Endometrium (tissue), 2 donors: ENCODE data around the gene FNTB.

ENCODE experiments used
- FAIRE-seq: peaks from 2 replicates; lab custom pipeline; 2012; peaks lifted over from hg19 to GRCh38; lab: Jason Lieb, UNC
- donor health status: control.
- donor health status: control.

Gene FNTB

DNA sequence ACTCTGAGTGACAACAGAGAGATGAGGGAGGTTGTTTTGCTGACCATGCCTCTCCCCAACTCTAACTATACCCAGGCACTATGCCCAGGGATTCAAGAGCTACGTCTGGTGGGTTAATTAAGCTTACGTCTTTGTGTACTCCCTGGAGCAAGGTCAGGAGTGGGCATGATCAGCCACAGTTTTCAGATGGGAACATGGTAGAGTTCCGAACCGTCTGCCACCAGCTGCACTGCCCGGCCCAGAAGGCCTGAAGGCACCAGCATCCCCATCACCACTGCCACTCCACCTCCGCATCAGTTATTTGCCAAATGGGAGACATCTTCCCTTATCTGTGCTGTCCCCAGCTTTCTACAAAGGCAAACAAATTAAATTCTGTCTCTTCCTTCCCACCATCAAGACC is 33.0 kb upstream of the FNTB start:
- no peak for FAIRE-seq

GRCh38 chr14:64954491-64955240 is 32.0 kb upstream of the FNTB start:
- no peak for FAIRE-seq

- no peak for FAIRE-seq
Observed at GRCh38 chr14:64955297-64955696, 31.4 kb upstream of the FNTB start.

- FAIRE-seq: no peak
Observed at GRCh38 chr14:64956697-64957406, 29.8 kb upstream of the FNTB start.

GRCh38 chr14:64958201-64958600 is 28.5 kb upstream of the FNTB start:
- no peak for FAIRE-seq

- no peak for FAIRE-seq
Observed at GRCh38 chr14:64958743-64959142, 28.0 kb upstream of the FNTB start.

GRCh38 chr14:64960762-64961276 is 25.9 kb upstream of the FNTB start:
- no peak for FAIRE-seq

DNA sequence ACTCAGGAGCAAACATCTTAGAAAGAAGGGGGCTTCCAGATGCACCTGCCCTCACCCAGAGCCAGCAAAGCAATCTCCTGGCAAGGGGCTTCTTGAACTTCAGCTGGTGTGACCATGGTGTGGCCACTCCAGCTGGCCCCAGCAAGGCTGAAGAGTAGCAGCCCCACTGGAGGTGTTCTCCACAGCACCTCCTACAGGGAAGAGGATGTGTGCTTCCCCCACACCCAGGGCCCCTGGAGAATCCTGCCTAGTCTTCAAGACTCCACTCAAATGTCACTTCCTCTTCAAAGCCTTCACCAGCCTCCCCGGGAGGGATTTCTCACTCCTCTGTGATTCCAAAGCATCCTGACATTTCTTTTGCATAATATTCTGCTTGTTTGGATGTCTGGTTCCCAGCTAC is 23.1 kb upstream of the FNTB start:
- no peak for FAIRE-seq

DNA sequence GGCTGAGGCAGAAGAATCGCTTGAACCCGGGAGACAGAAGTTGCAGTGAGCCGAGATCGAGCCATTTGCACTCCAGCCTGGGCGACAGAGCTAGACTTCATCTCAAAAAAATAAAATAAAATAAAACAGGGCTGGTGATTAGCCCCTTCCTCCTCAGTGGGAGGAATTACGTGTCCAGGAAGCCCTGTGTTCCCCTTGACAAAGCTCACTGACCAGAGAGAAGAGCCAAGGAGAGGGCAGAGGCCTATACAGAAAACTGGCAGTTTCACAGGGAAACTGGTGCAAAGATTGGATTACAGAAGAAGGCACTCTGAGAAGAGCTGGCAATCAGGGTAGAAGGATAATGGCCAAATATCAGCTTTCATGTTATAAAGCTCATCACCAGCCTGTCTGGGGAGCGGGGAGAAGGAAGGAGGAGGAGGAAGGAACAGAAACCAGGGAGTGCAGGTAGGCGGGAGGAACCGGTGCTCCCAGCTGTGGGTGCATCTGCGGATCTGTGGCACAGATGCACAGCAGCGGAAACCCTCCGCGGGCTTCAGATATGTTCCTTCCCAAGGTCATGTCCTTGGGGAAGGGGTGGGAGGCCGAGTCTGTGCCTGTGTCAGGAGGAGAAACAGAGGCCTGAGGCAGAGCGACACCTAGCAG is 21.2 kb upstream of the FNTB start:
- no peak for FAIRE-seq

- FAIRE-seq: no peak
Observed at GRCh38 chr14:64966976-64967375, 19.7 kb upstream of the FNTB start.

- no peak for FAIRE-seq
Observed at GRCh38 chr14:64968167-64968566, 18.5 kb upstream of the FNTB start.

- no peak for FAIRE-seq
Observed at GRCh38 chr14:64968651-64969050, 18.0 kb upstream of the FNTB start.

GRCh38 chr14:64970041-64970440 is 16.7 kb upstream of the FNTB start:
- no peak for FAIRE-seq

DNA sequence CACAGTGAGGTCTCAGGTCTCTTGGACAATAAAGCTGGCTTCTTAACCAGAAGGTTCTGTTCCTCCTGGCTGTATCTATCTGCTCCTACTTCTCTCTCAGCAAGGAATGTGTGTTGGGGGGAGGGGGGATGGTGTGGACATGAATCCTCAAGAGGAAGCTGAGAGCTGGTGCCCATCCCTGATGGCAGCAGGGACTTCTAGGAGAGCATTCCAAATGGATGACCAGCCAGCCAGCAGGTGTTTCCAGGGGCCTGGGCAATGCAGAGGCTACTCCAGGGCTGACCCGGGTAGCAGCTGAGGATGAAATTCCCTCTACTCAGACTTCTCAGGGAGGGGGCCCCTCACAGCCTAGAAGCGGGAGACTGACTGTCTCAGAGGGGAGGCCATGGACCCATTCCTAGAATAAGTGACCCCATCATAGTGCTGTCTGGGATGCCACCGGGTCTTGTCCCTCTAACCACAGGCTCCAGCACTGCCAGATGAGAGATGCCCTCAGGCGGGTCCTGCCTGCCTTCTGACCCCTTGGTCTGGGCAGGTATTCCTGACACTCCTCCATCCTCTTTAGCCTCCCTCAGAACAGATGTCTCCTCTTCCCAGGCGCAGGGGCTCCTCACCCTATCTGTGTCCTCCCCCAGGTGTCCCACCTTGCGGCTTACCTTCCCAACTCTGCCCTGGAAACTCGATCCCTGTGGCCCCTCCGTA is 15.8 kb upstream of the FNTB start:
- no peak for FAIRE-seq

DNA sequence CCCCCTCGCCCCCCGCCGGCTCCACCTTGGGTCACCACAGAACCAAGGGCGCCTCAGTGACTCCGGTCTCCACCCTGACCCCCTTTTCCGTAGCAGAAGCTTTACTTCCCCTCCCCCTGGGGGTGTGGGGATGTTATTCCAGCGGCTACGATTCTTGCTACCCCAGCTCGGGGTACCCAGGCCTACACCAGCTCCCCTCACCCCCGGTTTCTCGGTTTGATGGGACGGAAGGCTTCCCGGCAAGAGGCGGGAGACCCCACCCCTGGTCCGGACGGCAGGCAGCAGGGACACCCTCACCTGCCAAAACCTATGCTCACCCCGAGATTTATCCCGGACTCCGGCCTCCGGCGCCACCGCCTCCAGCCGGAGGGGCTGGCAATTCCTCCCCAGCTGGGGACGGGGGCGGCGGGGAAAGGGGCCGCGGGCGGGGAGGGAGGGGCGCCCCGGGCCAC is 15.2 kb upstream of the FNTB start:
- no peak for FAIRE-seq

DNA sequence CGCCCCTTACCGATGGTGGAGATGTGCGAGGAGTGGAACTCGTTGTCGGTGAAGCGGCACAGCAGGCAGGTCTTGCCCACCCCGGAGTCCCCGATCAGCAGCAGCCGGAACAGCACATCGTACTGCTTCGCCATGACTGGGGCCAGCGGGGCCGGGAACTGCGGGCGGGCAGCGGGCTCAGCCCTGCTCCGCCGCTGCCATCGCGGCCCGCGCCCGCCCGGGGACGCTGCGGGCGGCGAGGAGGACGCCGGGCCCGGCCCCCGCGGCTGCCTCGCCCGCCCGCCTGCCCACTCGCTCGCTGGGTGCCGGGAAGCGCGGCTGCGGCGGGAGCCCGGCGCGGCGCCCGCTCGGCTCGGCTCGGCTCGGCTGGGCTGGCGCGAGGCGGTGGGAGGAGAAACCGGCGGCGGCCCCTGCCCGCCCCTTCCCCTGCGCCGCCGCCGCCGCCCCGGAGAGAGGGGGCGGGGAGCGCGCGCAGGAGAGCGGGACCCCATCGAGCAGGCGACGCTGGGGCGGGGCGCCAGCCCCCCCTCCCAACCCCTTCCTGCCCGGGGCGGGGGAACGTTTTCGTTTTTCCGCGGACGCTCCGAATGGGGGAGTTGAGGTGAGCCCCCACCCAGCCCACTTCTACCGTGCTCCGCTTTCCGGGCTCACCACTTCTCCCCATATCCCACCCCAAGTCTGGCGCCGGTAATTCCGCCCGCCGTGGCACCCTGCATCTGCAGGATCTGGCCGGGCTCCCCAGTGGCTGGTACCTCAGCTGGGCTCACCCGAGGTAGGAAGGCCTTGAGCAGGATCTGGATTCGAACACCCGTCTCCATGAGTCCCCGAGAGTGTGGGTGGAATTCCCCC is 14.5 kb upstream of the FNTB start, which contains the start of gene RAB15:
Gene RAB15 (minus strand): TSS at position 394 of the 849 bp plus-strand sequence. CDS start 260 bp downstream, at position 134.
- FAIRE-seq: no peak

DNA sequence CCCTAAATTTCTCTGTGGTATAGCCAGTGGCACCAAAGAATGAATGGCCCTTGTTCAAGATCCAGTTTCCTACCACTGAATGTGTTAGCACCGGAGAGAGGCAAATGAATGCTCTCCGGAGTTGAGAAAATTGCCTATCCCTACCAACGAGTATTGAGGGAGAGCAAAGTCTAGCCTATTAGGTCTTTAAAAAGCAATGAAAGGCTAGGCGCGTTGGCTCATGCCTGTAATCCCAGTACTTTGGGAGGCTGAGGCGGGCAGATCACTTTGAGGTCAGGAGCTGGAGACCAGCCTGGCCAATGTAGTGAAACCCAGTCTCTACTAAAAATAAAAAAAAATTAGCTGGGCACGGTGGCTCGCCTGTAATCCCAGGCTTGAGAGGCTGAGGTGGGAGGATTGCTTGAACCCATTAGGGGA is 13.7 kb upstream of the FNTB start:
- no peak for FAIRE-seq

- FAIRE-seq: no peak
Observed at GRCh38 chr14:64973826-64974225, 12.9 kb upstream of the FNTB start.

GRCh38 chr14:64974563-64974962 is 12.1 kb upstream of the FNTB start:
- FAIRE-seq: no peak

DNA sequence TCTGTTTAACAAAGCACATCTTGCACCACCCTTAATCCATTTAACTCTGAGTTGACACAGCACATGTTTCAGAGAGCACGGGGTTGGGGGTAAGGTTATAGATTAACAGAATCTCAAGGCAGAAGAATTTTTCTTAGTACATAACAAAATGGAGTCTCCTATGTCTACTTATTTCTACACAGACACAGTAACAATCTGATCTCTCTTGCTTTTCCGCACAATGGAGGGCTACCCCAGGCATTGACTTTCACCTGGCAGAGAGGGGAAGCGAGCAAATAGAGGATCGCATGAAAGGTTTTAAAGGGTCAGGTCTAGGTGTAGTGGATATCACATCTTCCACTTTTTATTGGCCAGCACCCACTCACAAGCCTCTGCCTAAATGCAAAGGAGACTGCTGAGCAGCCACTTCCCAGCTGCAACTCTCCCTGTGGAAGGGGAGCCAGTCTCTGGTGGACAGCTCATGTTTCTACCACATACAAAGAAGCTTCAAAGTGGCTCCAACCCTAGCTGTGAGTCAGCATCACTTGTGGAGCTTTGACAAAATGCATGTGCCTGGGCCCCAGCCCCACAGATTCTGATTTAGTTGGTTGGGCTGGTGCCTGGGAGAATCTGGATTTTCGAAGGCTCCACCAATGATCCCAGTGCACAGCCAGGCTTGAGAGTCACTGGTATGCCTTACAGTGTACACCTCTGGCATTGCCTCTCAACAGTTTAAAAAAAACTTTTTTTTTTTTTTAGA is 7.2 kb upstream of the FNTB start:
- no peak for FAIRE-seq
